Naive thymus-derived CD4-positive, alpha-beta T cell (primary cell): Measurements from ENCODE around the gene NCAPH2. TPM values are rescaled to one million over a fixed set of nuclear protein-coding genes. Genes with fewer than 3 reads are reported as not detected.

Experiments
- ATAC-seq: fragments of 150-1000 bp; cut with Tn5 transposase; 2 replicates; pipeline ENCODE4 v1.10.0; 2021; ENCODE audit warnings: mild to moderate bottlenecking, moderate library complexity
- CTCF ChIA-PET: fragments of 350-600 bp; sonication (Branson Sonifier 250); formaldehyde crosslinking; loops from one replicate; lab custom pipeline; 2021; ENCODE audit warnings: antibody characterized with exemption; lab: Charles Lee
- POLR2A ChIA-PET: fragments of 350-600 bp; sonication (Branson Sonifier 250); formaldehyde crosslinking; loops from one replicate; lab custom pipeline; 2021; ENCODE audit warnings: antibody characterized with exemption, inconsistent platforms; lab: Charles Lee
- DNase-seq, 9 donors: peaks; one replicate each; pipeline versions ENCODE4 v3.0.0 to v3.0.0-alpha.2; 2020 to 2022; ENCODE audit warnings: mixed read lengths in 1 of 9
- H3K27ac ChIP-seq: one replicate; pipeline ENCODE4 v1.7.0; 2013; ENCODE audit warnings: mild to moderate bottlenecking, low read depth, low read length, moderate library complexity
- H3K27me3 ChIP-seq, 2 donors: one replicate each; pipeline ENCODE4 v1.7.0; 2013; ENCODE audit warnings: low read length in 2 of 2, mild to moderate bottlenecking in 2 of 2, moderate library complexity in 2 of 2; ENCODE audit not compliant: control insufficient read depth in 2 of 2, insufficient read depth in 2 of 2
- H3K36me3 ChIP-seq, 3 experiments: 1 replicate in 2 of 3; 2 replicates in 1 of 3; pipeline ENCODE4 v1.7.0; 2013; ENCODE audit warnings: low read length in 3 of 3, mild to moderate bottlenecking in 3 of 3, moderate library complexity in 1 of 3; ENCODE audit not compliant: insufficient read depth in 3 of 3, control insufficient read depth in 2 of 3
- H3K4me1 ChIP-seq, 2 donors: one replicate each; pipeline ENCODE4 v1.7.0; 2013; ENCODE audit warnings: low read length in 2 of 2, mild to moderate bottlenecking in 2 of 2, moderate library complexity in 1 of 2; ENCODE audit not compliant: control insufficient read depth in 2 of 2, insufficient read depth in 2 of 2
- H3K4me3 ChIP-seq: 2 replicates; pipeline ENCODE4 v1.7.0; 2013; ENCODE audit warnings: mild to moderate bottlenecking, low read length
- H3K9me3 ChIP-seq, 3 experiments: 1 replicate in 2 of 3; 2 replicates in 1 of 3; pipeline ENCODE4 v1.7.0; 2013; ENCODE audit warnings: low read length in 3 of 3; ENCODE audit not compliant: control insufficient read depth in 2 of 3
- H3K27ac Mint-ChIP-seq, 9 donors: one replicate each; pipeline ENCODE4 v1.8.0; 2020 to 2022; ENCODE audit warnings: mixed read lengths in 9 of 9, mild to moderate bottlenecking in 8 of 9, moderate library complexity in 5 of 9, inconsistent platforms in 2 of 9
- H3K27me3 Mint-ChIP-seq, 5 donors: one replicate each; pipeline ENCODE4 v1.8.0; 2021 to 2022; ENCODE audit warnings: mixed read lengths in 5 of 5, mild to moderate bottlenecking in 1 of 5
- H3K36me3 Mint-ChIP-seq, 5 donors: one replicate each; pipeline ENCODE4 v1.8.0; 2020 to 2022; ENCODE audit warnings: mixed read lengths in 5 of 5, mild to moderate bottlenecking in 3 of 5, inconsistent platforms in 1 of 5
- H3K4me1 Mint-ChIP-seq, 7 donors: one replicate each; pipeline ENCODE4 v1.8.0; 2020 to 2022; ENCODE audit warnings: mixed read lengths in 7 of 7, mild to moderate bottlenecking in 3 of 7, inconsistent platforms in 1 of 7
- H3K4me3 Mint-ChIP-seq, 10 donors: one replicate each; pipeline ENCODE4 v1.8.0; 2020 to 2022; ENCODE audit warnings: mild to moderate bottlenecking in 10 of 10, mixed read lengths in 10 of 10, moderate library complexity in 6 of 10, inconsistent platforms in 2 of 10
- H3K9me3 Mint-ChIP-seq, 11 donors: one replicate each; pipeline ENCODE4 v1.8.0; 2020 to 2022; ENCODE audit warnings: mixed read lengths in 11 of 11, mild to moderate bottlenecking in 4 of 11, inconsistent platforms in 1 of 11, moderate library complexity in 1 of 11
- intact Hi-C, 2 donors: fragments of 100-400 bp; cut with micrococcal nuclease; formaldehyde crosslinking; loops; one replicate each; pipeline ENCODE4 v1.15.1; 2023
- polyA plus RNA-seq, 2 donors: library from polyadenylated mRNA; unstranded; fragments of 300-500 nt; fragmentation: Illumina TruSeq; gene quantifications; one replicate each; pipeline ENCODE4 v1.2.3, GENCODE V29; 2021
- total RNA-seq, 6 experiments: library from RNA in 5 of 6; stranded (reverse) in 5 of 6; gene quantifications; 1 replicate in 5 of 6; 2 replicates in 1 of 6; pipeline ENCODE4 v1.2.3 and lab custom pipeline; 2021 to 2026

NCAPH2 gene
- total and polyA plus RNA-seq, 7 experiments from 2014 or later = 37.8 to 135 (median 78.8) TPM

GRCh38 chr22:50526834-50527801 is 19.1 kb downstream of the NCAPH2 start:
- Histone ChIP-seq H3K9me3 (no peaks in the 10 kb centered on the region), H3K27ac (peak overlapping the region; percentile 87), H3K4me1 (peaks cover 14 to 23% of the 10 kb centered on the region in 2 donors), H3K4me3 (peak overlapping the region; percentile 77), H3K27me3 (no peaks in the 10 kb centered on the region), H3K36me3 (peaks cover 0 to 18% (median 11%) of the 10 kb centered on the region in 3 experiments)
- H3K4me3 Mint-ChIP-seq = peak overlapping the region; percentile 55 to 92 (median 68)
- no peak for ATAC-seq
- ChIA-PET CTCF (interaction anchor here (0.6 to 2.9 kb wide), 5 partner anchors 12 to 94 kb away, joined by 4 to 31 read pairs (median 6); no protein-coding TSS in a partner anchor), POLR2A (interaction anchor here (0.6 to 7.1 kb wide), 9 partner anchors 12 to 99 kb away, joined by 3 to 127 read pairs (median 6); partner anchors contain the start of genes KLHDC7B, LMF2 and NCAPH2)
- H3K4me1 Mint-ChIP-seq = peaks cover 8 to 37% (median 26%) of the 10 kb centered on the region in 7 donors
- H3K9me3 Mint-ChIP-seq = no peaks in the 10 kb centered on the region
- peaks cover 0 to 8% (median 0%) of the 10 kb centered on the region in 5 donors for H3K27me3 Mint-ChIP-seq
- peaks cover 0 to 31% (median 0%) of the 10 kb centered on the region in 5 donors for H3K36me3 Mint-ChIP-seq
- peak in 1 of 9 donors; percentile 24 for DNase-seq
- H3K27ac Mint-ChIP-seq = peak overlapping the region; percentile 57 to 90 (median 81)
- intact Hi-C loops = loop anchor here (1.0 to 5.0 kb wide), 9 partner anchors 12 to 335 kb away; partner anchors contain the start of genes HDAC10 (in 1 of the 2) and SYCE3 (in 1 of the 2)

- Histone ChIP-seq H3K4me1 (peaks cover 14 to 23% of the 10 kb centered on the region in 2 donors), H3K4me3 (no peak overlapping the region), H3K27me3 (no peaks in the 10 kb centered on the region), H3K27ac (peak overlapping the region; percentile 27), H3K9me3 (no peaks in the 10 kb centered on the region), H3K36me3 (peaks cover 0 to 8% (median 4%) of the 10 kb centered on the region in 3 experiments)
- peak overlapping the region; percentile 57 to 90 (median 81) for H3K27ac Mint-ChIP-seq
- no peak for DNase-seq
- no peak for ATAC-seq
- peaks cover 0 to 31% (median 0%) of the 10 kb centered on the region in 5 donors for H3K36me3 Mint-ChIP-seq
- peaks cover 8 to 40% (median 32%) of the 10 kb centered on the region in 7 donors for H3K4me1 Mint-ChIP-seq
- peak overlapping the region; percentile 53 to 92 (median 68) for H3K4me3 Mint-ChIP-seq
- no peaks in the 10 kb centered on the region for H3K9me3 Mint-ChIP-seq
- CTCF ChIA-PET = interaction anchor here (1.6 to 1.7 kb wide), 2 partner anchors 12 to 93 kb away, joined by 4 to 6 read pairs; no protein-coding TSS in a partner anchor
- H3K27me3 Mint-ChIP-seq = peaks cover 0 to 8% (median 0%) of the 10 kb centered on the region in 5 donors
- POLR2A ChIA-PET = interaction anchor here (0.6 to 7.1 kb wide), 7 partner anchors 11 to 297 kb away, joined by 3 to 127 read pairs (median 77); partner anchors contain the start of genes KLHDC7B, LMF2 and NCAPH2
- intact Hi-C loops = loop anchor here (1.0 to 5.0 kb wide), 4 partner anchors 55 to 336 kb away; partner anchors contain the start of gene HDAC10 (in 1 of the 2)
Observed at GRCh38 chr22:50527921-50528681, 20.1 kb downstream of the NCAPH2 start.

- ChIA-PET CTCF (interaction anchor here (1.1 to 1.7 kb wide), 3 partner anchors 11 to 93 kb away, joined by 3 to 6 read pairs (median 4); partner anchors contain the start of gene SYCE3), POLR2A (interaction anchor here (0.6 to 7.1 kb wide), 9 partner anchors 10 to 297 kb away, joined by 3 to 127 read pairs (median 6); partner anchors contain the start of genes ARSA, KLHDC7B, LMF2 and NCAPH2)
- DNase-seq (no peak), ATAC-seq (no peak)
- H3K4me1 ChIP-seq = peaks cover 14 to 23% of the 10 kb centered on the region in 2 donors
- H3K27me3 Mint-ChIP-seq = peaks cover 0 to 8% (median 0%) of the 10 kb centered on the region in 5 donors
- no peaks in the 10 kb centered on the region for H3K27me3 ChIP-seq
- H3K4me3 ChIP-seq = no peak overlapping the region
- peaks cover 8 to 48% (median 32%) of the 10 kb centered on the region in 7 donors for H3K4me1 Mint-ChIP-seq
- H3K27ac ChIP-seq = no peak overlapping the region
- no peaks in the 10 kb centered on the region for H3K9me3 ChIP-seq
- intact Hi-C loops = loop anchor here (5.0 kb wide), 3 partner anchors 57 to 337 kb away; partner anchors contain the start of gene HDAC10 (in 1 of the 2)
- peak overlapping the region in 6 of 9 donors; percentile 28 to 90 (median 79) for H3K27ac Mint-ChIP-seq
- H3K9me3 Mint-ChIP-seq = no peaks in the 10 kb centered on the region
- H3K36me3 Mint-ChIP-seq = peaks cover 0 to 29% (median 0%) of the 10 kb centered on the region in 5 donors
- H3K4me3 Mint-ChIP-seq = peak overlapping the region in 9 of 10 donors; percentile 42 to 92 (median 58)
- H3K36me3 ChIP-seq = peaks cover 0 to under 1% (median 0%) of the 10 kb centered on the region in 3 experiments
Observed at GRCh38 chr22:50528682-50529415, 20.8 kb downstream of the NCAPH2 start.

- CTCF ChIA-PET = interaction anchor here (1.0 to 1.1 kb wide), 2 partner anchors 34 to 92 kb away, joined by 3 read pairs; partner anchors contain the start of gene SYCE3
- H3K4me3 Mint-ChIP-seq = peak overlapping the region in 4 of 10 donors; percentile 26 to 92 (median 62)
- no peaks in the 10 kb centered on the region for H3K9me3 Mint-ChIP-seq
Observed at GRCh38 chr22:50529416-50529896, 21.4 kb downstream of the NCAPH2 start.

More at GRCh38 chr22:50529416-50529896, 21.4 kb downstream of the NCAPH2 start:
- peak overlapping the region in 5 of 9 donors; percentile 48 to 90 (median 72) for H3K27ac Mint-ChIP-seq
- no peaks in the 10 kb centered on the region for H3K27me3 ChIP-seq
- peaks cover 9 to 19% of the 10 kb centered on the region in 2 donors for H3K4me1 ChIP-seq
- H3K27ac ChIP-seq = peak overlapping the region; percentile 84
- intact Hi-C loops = loop anchor here (5.0 kb wide), 3 partner anchors 57 to 337 kb away; partner anchors contain the start of gene HDAC10 (in 1 of the 2)
- H3K4me1 Mint-ChIP-seq = peaks cover 5 to 51% (median 34%) of the 10 kb centered on the region in 7 donors
- peaks cover 0 to 7% (median 0%) of the 10 kb centered on the region in 5 donors for H3K27me3 Mint-ChIP-seq
- POLR2A ChIA-PET = interaction anchor here (0.6 to 7.1 kb wide), 7 partner anchors 10 to 99 kb away, joined by 3 to 127 read pairs (median 77); partner anchors contain the start of genes ARSA, LMF2 and NCAPH2
- DNase-seq (peak in 1 of 9 donors; percentile 19), ATAC-seq (no peak)
- H3K4me3 ChIP-seq = peak overlapping the region; percentile 20
- no peaks in the 10 kb centered on the region for H3K9me3 ChIP-seq
- no peaks in the 10 kb centered on the region for H3K36me3 ChIP-seq
- H3K36me3 Mint-ChIP-seq = peaks cover 0 to 27% (median 0%) of the 10 kb centered on the region in 5 donors
